Ovary (tissue), 3 donors: Measurements from ENCODE around the gene GON7.

Experiments
- EP300 ChIP-seq: sonication (generic); formaldehyde crosslinking; IDR thresholded peaks from one replicate; pipeline ENCODE4 v1.6.1; 2017; ENCODE audit warnings: antibody characterized with exemption
- POLR2A ChIP-seq: fragments of 450-650 bp; IDR thresholded peaks from one replicate; pipeline ENCODE4 v1.6.1; 2017; ENCODE audit warnings: antibody characterized with exemption, mild to moderate bottlenecking, moderate library complexity
- TF ChIP-seq, protein P1 (sequence below), 3 donors: fragments of 450-650 bp in 2 of 3; fragments of 200-600 bp in 1 of 3; IDR thresholded peaks; one replicate each; pipeline versions ENCODE4 v1.5.1 to v1.8.0; 2016 to 2022; ENCODE audit warnings: antibody characterized with exemption in 3 of 3, mild to moderate bottlenecking in 1 of 3
- donor health status: DM: no; HTN: no; CAD: no.

DNA sequence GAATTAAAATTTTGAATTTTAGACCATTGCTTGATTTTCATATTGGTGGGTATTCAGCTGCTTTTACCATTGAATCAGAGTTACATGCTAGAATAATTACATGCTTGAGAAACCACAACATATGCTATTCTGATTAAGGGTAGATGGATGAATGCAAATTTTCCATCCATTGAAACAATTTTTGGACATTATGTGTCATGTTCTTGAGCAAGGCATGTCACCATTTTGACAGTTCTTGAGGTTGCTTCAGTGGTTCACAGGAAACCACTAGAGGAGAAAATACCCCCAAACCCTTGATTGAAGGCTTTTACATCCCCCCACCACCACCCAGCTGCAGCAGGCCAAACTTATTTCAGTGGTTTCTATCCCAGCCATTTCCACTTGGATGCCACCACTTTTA lies 13.6 kb upstream of the GON7 start:
- TF ChIP-seq, protein P1, sequence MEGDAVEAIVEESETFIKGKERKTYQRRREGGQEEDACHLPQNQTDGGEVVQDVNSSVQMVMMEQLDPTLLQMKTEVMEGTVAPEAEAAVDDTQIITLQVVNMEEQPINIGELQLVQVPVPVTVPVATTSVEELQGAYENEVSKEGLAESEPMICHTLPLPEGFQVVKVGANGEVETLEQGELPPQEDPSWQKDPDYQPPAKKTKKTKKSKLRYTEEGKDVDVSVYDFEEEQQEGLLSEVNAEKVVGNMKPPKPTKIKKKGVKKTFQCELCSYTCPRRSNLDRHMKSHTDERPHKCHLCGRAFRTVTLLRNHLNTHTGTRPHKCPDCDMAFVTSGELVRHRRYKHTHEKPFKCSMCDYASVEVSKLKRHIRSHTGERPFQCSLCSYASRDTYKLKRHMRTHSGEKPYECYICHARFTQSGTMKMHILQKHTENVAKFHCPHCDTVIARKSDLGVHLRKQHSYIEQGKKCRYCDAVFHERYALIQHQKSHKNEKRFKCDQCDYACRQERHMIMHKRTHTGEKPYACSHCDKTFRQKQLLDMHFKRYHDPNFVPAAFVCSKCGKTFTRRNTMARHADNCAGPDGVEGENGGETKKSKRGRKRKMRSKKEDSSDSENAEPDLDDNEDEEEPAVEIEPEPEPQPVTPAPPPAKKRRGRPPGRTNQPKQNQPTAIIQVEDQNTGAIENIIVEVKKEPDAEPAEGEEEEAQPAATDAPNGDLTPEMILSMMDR (IDR thresholded peaks at IDR 0.05) = no peak
- no peak for TF ChIP-seq POLR2A
- no peak for TF ChIP-seq EP300
